ENCODE measurements around the gene BET1. TPM values are rescaled to one million over a fixed set of nuclear protein-coding genes. Genes with fewer than 3 reads are reported as not detected.
"Not testable (repeated sequence)": the region's sequence is repeated elsewhere in the genome, so short reads cannot be mapped to it uniquely, and the experiment has no call there.

The BET1 gene
- total RNA-seq, 1 experiment from 2014 or later: 14.3 TPM

- Histone ChIP-seq H3K4me3 (ENCODE audit: low read depth in 2 of 2, low read length in 2 of 2) (no peak overlapping the region), H3K9me3 (ENCODE audit: control insufficient read depth, insufficient read depth, low read depth, low read length) (no peaks in the 10 kb centered on the region), H3K27me3 (ENCODE audit: control insufficient read depth, insufficient read depth, low read length) (no peaks in the 10 kb centered on the region), H3K4me1 (ENCODE audit: control insufficient read depth, insufficient read depth, low read length) (no peaks in the 10 kb centered on the region), H3K36me3 (ENCODE audit: control insufficient read depth, insufficient read depth, low read length) (no peaks in the 10 kb centered on the region), H3K27ac (ENCODE audit: low read length) (no peak overlapping the region)
- no TSS peak for BruUV-seq (replicated peaks)
- TF ChIP-seq SIN3A (IDR thresholded peaks at IDR 0.05; ENCODE audit: borderline replicate concordance, insufficient read depth, low read depth, low read length) (no peak), REST (IDR thresholded peaks at IDR 0.05; ENCODE audit: insufficient read depth in 1 of 2, low read depth in 2 of 2, low read length in 1 of 2) (no peak), CTCF (IDR thresholded peaks at IDR 0.05) (no peak), TCF7L2 (IDR thresholded peaks at IDR 0.05; ENCODE audit: low read depth, low read length) (no peak), POLR2AphosphoS5 (IDR thresholded peaks at IDR 0.05; ENCODE audit: low read depth, low read length) (no peak)
- in situ Hi-C loops (cut with HindIII; ENCODE audit: low pct_unique_long_range_greater_than_20kb, low sequenced_read_pairs): no loop called here
- ChIA-PET POLR2A (interaction anchor here (0.5 kb wide), 1 partner anchor 558 kb away, joined by 3 read pairs; no protein-coding TSS in a partner anchor), CTCF (no interaction called here)
- no peak for DNase-seq (ENCODE audit: low read depth, low spot score)
- intact Hi-C loops (cut with micrococcal nuclease; ENCODE audit: unreplicated experiment): no loop called here
- ATAC-seq: no peak
These were observed 24.6 kb upstream of the BET1 start for GRCh38 chr7:94028768-94029167.

GRCh38 chr7:94026619-94027018 is 22.5 kb upstream of the BET1 start:
- ATAC-seq; in situ Hi-C loops (cut with HindIII; ENCODE audit: low pct_unique_long_range_greater_than_20kb, low sequenced_read_pairs); BruUV-seq (replicated peaks); intact Hi-C loops (cut with micrococcal nuclease; ENCODE audit: unreplicated experiment); H3K27ac ChIP-seq (ENCODE audit: low read length); DNase-seq (ENCODE audit: low read depth, low spot score); H3K27me3 ChIP-seq (ENCODE audit: control insufficient read depth, insufficient read depth, low read length); CTCF ChIA-PET; POLR2A ChIA-PET; H3K4me1 ChIP-seq (ENCODE audit: control insufficient read depth, insufficient read depth, low read length); H3K36me3 ChIP-seq (ENCODE audit: control insufficient read depth, insufficient read depth, low read length); H3K9me3 ChIP-seq (ENCODE audit: control insufficient read depth, insufficient read depth, low read depth, low read length); H3K4me3 ChIP-seq (ENCODE audit: low read depth in 2 of 2, low read length in 2 of 2): not testable (repeated sequence)

- Histone ChIP-seq H3K9me3 (ENCODE audit: control insufficient read depth, insufficient read depth, low read depth, low read length) (no peaks in the 10 kb centered on the region), H3K27ac (ENCODE audit: low read length) (no peak overlapping the region), H3K4me3 (ENCODE audit: low read depth in 2 of 2, low read length in 2 of 2) (no peak overlapping the region), H3K27me3 (ENCODE audit: control insufficient read depth, insufficient read depth, low read length) (no peaks in the 10 kb centered on the region; the same call in 1 of the 2 replicates), H3K4me1 (ENCODE audit: control insufficient read depth, insufficient read depth, low read length) (no peaks in the 10 kb centered on the region), H3K36me3 (ENCODE audit: control insufficient read depth, insufficient read depth, low read length) (no peaks in the 10 kb centered on the region)
- ChIA-PET POLR2A (interaction anchor here (0.7 kb wide), 1 partner anchor 27 kb away, joined by 9 read pairs; no protein-coding TSS in a partner anchor), CTCF (interaction anchor here (0.6 kb wide), 1 partner anchor 484 kb away, joined by 3 read pairs; no protein-coding TSS in a partner anchor)
- DNase-seq (ENCODE audit: low read depth, low spot score): no peak
- in situ Hi-C loops (cut with HindIII; ENCODE audit: low pct_unique_long_range_greater_than_20kb, low sequenced_read_pairs): no loop called here
- no peak for ATAC-seq
- BruUV-seq (replicated peaks): no TSS peak
- TF ChIP-seq CTCF (IDR thresholded peaks at IDR 0.05): no peak
- no peak for TF ChIP-seq POLR2AphosphoS5 (IDR thresholded peaks at IDR 0.05; ENCODE audit: low read depth, low read length)
- TF ChIP-seq REST (IDR thresholded peaks at IDR 0.05; ENCODE audit: insufficient read depth in 1 of 2, low read depth in 2 of 2, low read length in 1 of 2): no peak
- TF ChIP-seq TCF7L2 (IDR thresholded peaks at IDR 0.05; ENCODE audit: low read depth, low read length): no peak
- no peak for TF ChIP-seq SIN3A (IDR thresholded peaks at IDR 0.05; ENCODE audit: borderline replicate concordance, insufficient read depth, low read depth, low read length)
- intact Hi-C loops (cut with micrococcal nuclease; ENCODE audit: unreplicated experiment): no loop called here
These were observed 18.4 kb upstream of the BET1 start for GRCh38 chr7:94022550-94022949.
